Activated naive CD4-positive, alpha-beta T cell treated with anti-CD3 and anti-CD28 coated beads for 36 hours (primary cell): ENCODE data around the gene ARHGEF28. TPM values are rescaled to one million over a fixed set of nuclear protein-coding genes. Genes with fewer than 3 reads are reported as not detected.

Experiments used
- CTCF ChIA-PET: fragments of 350-600 bp; sonication (Branson Sonifier 250); formaldehyde crosslinking; loops from one replicate; lab custom pipeline; 2021; ENCODE audit warnings: antibody characterized with exemption; lab: Charles Lee
- DNase-seq: peaks from one replicate; pipeline ENCODE4 v3.0.0-alpha.2; 2020
- H3K27ac Mint-ChIP-seq: one replicate; pipeline ENCODE4 v1.8.0; 2021; ENCODE audit warnings: mild to moderate bottlenecking, mixed read lengths
- H3K27me3 Mint-ChIP-seq: one replicate; pipeline ENCODE4 v1.8.0; 2021; ENCODE audit warnings: low read depth, mixed read lengths
- H3K36me3 Mint-ChIP-seq: one replicate; pipeline ENCODE4 v1.8.0; 2021; ENCODE audit warnings: low read depth, mixed read lengths
- H3K4me1 Mint-ChIP-seq: one replicate; pipeline ENCODE4 v1.8.0; 2021; ENCODE audit warnings: low read depth, mixed read lengths
- H3K4me3 Mint-ChIP-seq: one replicate; pipeline ENCODE4 v1.8.0; 2021; ENCODE audit warnings: mild to moderate bottlenecking, moderate library complexity, mixed read lengths
- H3K9me3 Mint-ChIP-seq: one replicate; pipeline ENCODE4 v1.8.0; 2021; ENCODE audit warnings: mixed read lengths
- intact Hi-C: fragments of 100-400 bp; cut with micrococcal nuclease; formaldehyde crosslinking; loops from one replicate; pipeline ENCODE4 v1.15.1; 2023
- total RNA-seq, 2 experiments: library from RNA; stranded (reverse); gene quantifications; one replicate each; pipeline ENCODE4 v1.2.3, GENCODE V29; 2021

The ARHGEF28 gene
- total RNA-seq, 2 experiments from 2014 or later, result not detected

DNA sequence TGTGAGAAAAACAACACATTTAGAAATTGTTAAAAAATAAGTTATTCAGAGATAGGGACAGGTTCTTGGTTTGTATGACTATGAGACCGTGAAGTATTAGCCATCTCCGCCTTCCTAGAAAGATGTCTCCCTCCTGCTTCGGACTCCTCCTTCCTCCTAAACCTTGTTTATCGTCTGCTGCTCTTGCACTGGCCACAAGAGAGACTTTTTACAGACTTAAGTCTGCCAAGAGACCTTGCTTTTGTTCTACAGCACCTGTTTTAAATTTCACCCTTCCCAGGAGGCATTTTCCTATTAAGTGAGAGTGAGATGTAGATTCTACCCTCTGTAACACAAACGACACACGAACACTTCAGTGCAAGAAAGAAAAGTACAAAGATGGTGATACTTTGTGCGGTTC is 274.6 kb downstream of the ARHGEF28 start:
- CTCF ChIA-PET, result interaction anchor here (1.7 kb wide), 1 partner anchor 741 kb away, joined by 4 read pairs; no protein-coding TSS in a partner anchor
- H3K4me3 Mint-ChIP-seq, result no peak overlapping the region
- no peak for DNase-seq
- H3K4me1 Mint-ChIP-seq, result peaks cover 3% of the 10 kb centered on the region
- H3K36me3 Mint-ChIP-seq, result no peaks in the 10 kb centered on the region
- H3K9me3 Mint-ChIP-seq, result no peaks in the 10 kb centered on the region
- H3K27ac Mint-ChIP-seq, result no peak overlapping the region
- H3K27me3 Mint-ChIP-seq, result peaks cover 26% of the 10 kb centered on the region
- intact Hi-C loops, result loop anchor here (5.0 kb wide), 2 partner anchors 1017 to 1367 kb away; no protein-coding TSS in a partner anchor

DNA sequence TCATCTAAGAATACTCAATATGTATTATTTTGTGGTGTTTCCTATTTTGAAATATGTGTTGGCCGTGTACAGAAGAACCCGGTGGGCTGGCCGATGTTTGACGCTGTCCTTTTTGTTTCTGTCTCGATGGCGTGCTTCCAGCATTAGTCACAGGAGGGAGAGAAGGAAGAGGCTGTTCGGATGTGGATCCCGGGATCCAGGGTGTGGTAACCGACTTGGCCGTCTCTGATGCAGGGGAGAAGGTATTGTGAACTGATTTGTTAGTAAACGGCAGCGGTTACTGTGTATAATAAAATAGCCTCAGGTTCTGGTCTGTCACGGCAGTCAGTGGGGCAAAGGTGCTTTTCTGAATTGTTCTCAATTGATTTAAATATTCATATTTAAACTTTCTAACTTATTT is 275.0 kb downstream of the ARHGEF28 start:
- no peaks in the 10 kb centered on the region for H3K36me3 Mint-ChIP-seq
- H3K9me3 Mint-ChIP-seq, result no peaks in the 10 kb centered on the region
- H3K4me1 Mint-ChIP-seq, result peaks cover 3% of the 10 kb centered on the region
- no peak for DNase-seq
- CTCF ChIA-PET, result interaction anchor here (2.4 to 3.5 kb wide), 2 partner anchors 17 to 741 kb away, joined by 6 to 20 read pairs; partner anchors contain the start of gene ENC1
- no peak overlapping the region for H3K27ac Mint-ChIP-seq
- intact Hi-C loops, result loop anchor here (5.0 kb wide), 2 partner anchors 1016 to 1366 kb away; no protein-coding TSS in a partner anchor
- H3K4me3 Mint-ChIP-seq, result no peak overlapping the region
- H3K27me3 Mint-ChIP-seq, result peaks cover 23% of the 10 kb centered on the region

DNA sequence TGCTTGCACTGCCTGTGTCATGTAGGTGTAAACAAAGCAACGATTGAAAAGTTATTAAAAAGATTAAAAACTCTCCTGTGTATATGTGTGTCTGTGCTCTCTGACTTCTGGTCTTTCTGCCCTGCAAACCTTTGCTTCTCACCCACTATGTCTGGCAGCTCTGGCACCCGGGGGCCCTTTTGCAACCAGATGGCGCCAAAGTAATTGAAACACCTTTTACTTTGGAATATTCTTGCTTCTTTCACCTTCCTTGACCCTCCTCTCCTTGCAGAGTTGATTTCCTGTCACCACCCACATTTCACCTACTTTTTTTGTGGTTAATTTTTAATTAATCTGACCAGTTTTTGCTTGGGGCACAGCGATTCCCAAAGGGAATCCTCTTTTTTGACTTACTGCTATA is 275.5 kb downstream of the ARHGEF28 start:
- H3K36me3 Mint-ChIP-seq, result no peaks in the 10 kb centered on the region
- DNase-seq, result no peak
- no peak overlapping the region for H3K27ac Mint-ChIP-seq

DNA sequence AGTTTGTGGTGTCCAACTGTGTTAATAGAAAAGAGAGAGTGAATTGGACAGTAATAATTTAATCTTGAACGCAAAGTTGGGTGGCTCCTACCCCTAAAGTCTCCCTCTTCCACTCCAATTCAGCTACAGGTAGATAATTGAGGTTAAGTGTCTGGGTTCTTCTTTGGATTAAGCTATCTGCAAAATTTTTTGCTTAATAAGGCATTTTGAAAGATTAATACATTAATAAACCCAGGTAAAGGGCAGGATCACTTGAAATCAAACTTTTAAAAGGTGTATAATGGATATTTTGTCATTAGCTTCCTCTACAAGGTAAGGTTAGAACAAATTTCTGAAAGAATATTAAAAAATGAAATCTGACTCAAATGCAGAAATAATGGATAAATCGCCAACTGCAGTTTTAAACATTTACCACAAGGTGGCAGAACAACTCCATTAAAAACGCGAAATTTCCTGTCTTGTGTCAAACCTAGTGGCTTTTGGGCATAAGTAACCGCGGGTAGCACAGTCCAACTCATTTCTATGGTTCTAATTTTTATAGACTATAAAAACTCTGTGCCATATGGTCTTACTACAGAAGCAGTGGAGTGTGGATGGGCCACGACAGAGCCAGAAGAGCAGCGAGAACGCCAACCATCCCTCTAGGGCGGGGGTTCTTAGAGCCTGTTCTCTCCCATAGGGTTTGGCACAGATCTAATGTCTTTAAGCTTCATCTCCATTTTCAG is 276.5 kb downstream of the ARHGEF28 start:
- intact Hi-C loops, result loop anchor here (1.0 to 5.0 kb wide), 5 partner anchors 312 to 1365 kb away; partner anchors contain the start of gene ENC1
- Mint-ChIP-seq H3K36me3 (no peaks in the 10 kb centered on the region), H3K27ac (no peak overlapping the region), H3K4me3 (no peak overlapping the region), H3K4me1 (peaks cover 3% of the 10 kb centered on the region), H3K27me3 (peaks cover 23% of the 10 kb centered on the region), H3K9me3 (no peaks in the 10 kb centered on the region)
- DNase-seq, result peak; percentile 9
- CTCF ChIA-PET, result interaction anchor here (0.6 to 3.5 kb wide), 18 partner anchors 9 to 1017 kb away, joined by 3 to 20 read pairs (median 4); partner anchors contain the start of gene ENC1

More for the DNA sequence above, 275.5 kb downstream of the ARHGEF28 start:
- H3K27me3 Mint-ChIP-seq, result peaks cover 22% of the 10 kb centered on the region
- no peaks in the 10 kb centered on the region for H3K9me3 Mint-ChIP-seq
- CTCF ChIA-PET, result interaction anchor here (0.7 to 3.5 kb wide), 8 partner anchors 9 to 771 kb away, joined by 3 to 20 read pairs (median 5); partner anchors contain the start of gene ENC1
- H3K4me3 Mint-ChIP-seq, result no peak overlapping the region
- peaks cover 3% of the 10 kb centered on the region for H3K4me1 Mint-ChIP-seq
- intact Hi-C loops, result loop anchor here (5.0 kb wide), 2 partner anchors 1016 to 1366 kb away; no protein-coding TSS in a partner anchor

DNA sequence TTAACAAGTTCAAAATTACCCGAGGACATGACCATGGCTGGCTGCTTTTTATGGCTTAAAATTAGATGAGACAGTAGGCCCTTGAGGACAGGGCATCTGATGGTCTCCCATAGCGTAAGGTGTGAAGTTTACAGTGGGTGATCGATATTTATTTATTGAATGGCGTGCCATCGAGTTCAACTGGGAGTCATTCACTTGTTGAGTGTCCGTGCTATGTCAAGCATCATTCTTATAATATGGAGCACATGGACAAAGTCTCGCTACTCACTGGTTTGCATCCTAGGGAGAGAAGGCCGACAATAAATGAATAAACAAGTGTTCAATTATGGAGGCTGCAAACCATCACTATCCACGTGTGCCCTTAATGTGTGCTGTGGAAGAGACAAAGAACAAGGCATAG is 277.2 kb downstream of the ARHGEF28 start:
- no peak for DNase-seq
- no peaks in the 10 kb centered on the region for H3K36me3 Mint-ChIP-seq
- intact Hi-C loops, result loop anchor here (2.0 to 5.0 kb wide), 4 partner anchors 312 to 1364 kb away; partner anchors contain the start of gene ENC1
- H3K27me3 Mint-ChIP-seq, result peaks cover 23% of the 10 kb centered on the region
- peaks cover 3% of the 10 kb centered on the region for H3K4me1 Mint-ChIP-seq
- H3K4me3 Mint-ChIP-seq, result no peak overlapping the region
- CTCF ChIA-PET, result interaction anchor here (0.6 to 3.5 kb wide), 9 partner anchors 8 to 1016 kb away, joined by 3 to 20 read pairs (median 5); partner anchors contain the start of gene ENC1
- H3K9me3 Mint-ChIP-seq, result no peaks in the 10 kb centered on the region
- H3K27ac Mint-ChIP-seq, result no peak overlapping the region

DNA sequence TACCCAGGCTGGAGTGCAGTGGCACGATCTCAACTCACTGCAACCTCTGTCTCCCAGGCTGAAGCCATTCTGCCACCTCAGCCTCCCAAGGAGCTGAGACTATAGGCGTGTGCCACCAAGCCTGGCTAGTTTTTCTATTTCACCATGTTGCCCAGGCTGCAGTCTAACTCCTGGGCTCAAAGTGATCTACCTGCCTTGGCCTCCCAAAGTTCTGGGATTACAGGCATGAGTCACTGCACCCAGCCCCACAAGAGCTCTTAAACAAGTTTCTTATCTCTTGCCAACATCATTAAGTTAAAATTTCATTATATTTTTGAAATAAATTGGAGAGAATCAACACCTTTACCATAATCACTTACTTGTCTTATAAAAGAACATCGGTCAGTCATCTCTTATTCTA is 280.3 kb downstream of the ARHGEF28 start:
- CTCF ChIA-PET, result interaction anchor here (1.2 kb wide), 1 partner anchor 738 kb away, joined by 4 read pairs; no protein-coding TSS in a partner anchor
- no peaks in the 10 kb centered on the region for H3K4me1 Mint-ChIP-seq
- peaks cover 12% of the 10 kb centered on the region for H3K27me3 Mint-ChIP-seq
- H3K36me3 Mint-ChIP-seq, result no peaks in the 10 kb centered on the region
- H3K27ac Mint-ChIP-seq, result no peak overlapping the region
- no peak for DNase-seq
- H3K4me3 Mint-ChIP-seq, result no peak overlapping the region
- H3K9me3 Mint-ChIP-seq, result no peaks in the 10 kb centered on the region
- intact Hi-C loops, result no loop called here

DNA sequence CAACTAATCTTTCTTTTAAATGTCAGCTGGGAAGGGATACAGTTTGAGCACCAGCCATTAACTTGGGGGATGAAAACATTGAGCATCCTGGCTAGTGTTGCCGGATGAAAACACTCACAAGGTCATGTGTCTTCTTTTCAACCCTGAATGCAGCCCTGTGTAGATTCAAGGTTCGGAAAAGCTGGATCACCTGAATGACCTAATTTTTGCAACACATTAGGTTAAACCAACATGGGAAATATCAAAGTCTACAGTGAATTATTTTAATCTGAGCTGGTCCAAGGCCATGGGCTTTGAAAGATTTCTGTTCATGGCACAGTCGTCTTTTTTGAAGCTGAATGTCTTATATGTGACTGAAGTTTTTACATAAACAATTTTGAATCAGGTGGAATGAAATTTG is 281.2 kb downstream of the ARHGEF28 start:
- intact Hi-C loops, result no loop called here
- Mint-ChIP-seq H3K27me3 (peaks cover 13% of the 10 kb centered on the region), H3K4me1 (no peaks in the 10 kb centered on the region), H3K4me3 (no peak overlapping the region), H3K9me3 (no peaks in the 10 kb centered on the region), H3K27ac (no peak overlapping the region), H3K36me3 (no peaks in the 10 kb centered on the region)
- no peak for DNase-seq
- CTCF ChIA-PET, result interaction anchor here (0.5 kb wide), 1 partner anchor 1023 kb away, joined by 5 read pairs; no protein-coding TSS in a partner anchor

DNA sequence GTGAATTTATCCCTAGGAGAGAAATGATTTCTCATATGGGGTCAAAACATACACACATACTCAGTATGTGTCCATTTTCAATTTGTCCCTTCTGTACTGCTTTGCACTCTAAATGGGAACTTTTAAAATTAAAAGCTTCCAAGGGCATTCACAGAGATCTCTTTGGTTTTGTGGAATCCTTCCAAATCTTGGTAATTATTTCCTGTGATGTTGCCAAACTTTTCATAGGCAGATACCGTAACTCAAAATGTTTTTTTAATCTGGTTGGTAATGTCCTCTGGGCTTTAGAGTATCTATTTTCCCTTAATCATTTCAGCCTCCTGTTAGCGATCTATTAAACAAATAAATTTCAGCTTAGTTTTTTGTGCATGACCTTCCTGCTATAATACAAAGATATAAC is 282.4 kb downstream of the ARHGEF28 start:
- no peak for DNase-seq
- intact Hi-C loops, result no loop called here
- Mint-ChIP-seq H3K9me3 (no peaks in the 10 kb centered on the region), H3K36me3 (no peaks in the 10 kb centered on the region), H3K4me1 (no peaks in the 10 kb centered on the region), H3K27ac (no peak overlapping the region), H3K4me3 (no peak overlapping the region), H3K27me3 (peaks cover 12% of the 10 kb centered on the region)
- CTCF ChIA-PET, result no interaction called here

DNA sequence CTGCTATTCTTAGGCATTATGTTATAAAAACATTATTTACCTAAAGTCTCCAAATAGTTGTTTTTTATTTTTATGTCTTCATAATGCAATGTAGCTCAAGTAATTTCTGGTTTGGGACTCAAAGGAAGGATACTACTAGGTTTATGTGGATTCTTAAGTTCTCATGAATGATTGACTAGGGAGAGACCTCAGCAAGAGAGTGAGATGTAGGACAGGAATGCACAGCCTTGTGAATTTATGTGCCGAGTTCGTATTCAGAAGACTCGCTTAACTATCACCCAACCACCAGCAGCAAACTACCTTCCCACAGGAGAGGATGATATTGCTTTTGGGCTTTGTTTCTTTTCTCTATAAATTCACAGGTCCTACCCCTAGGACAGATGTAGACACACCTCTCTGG is 282.9 kb downstream of the ARHGEF28 start:
- H3K4me3 Mint-ChIP-seq, result no peak overlapping the region
- H3K27ac Mint-ChIP-seq, result no peak overlapping the region
- H3K4me1 Mint-ChIP-seq, result no peaks in the 10 kb centered on the region
- CTCF ChIA-PET, result no interaction called here
- no peaks in the 10 kb centered on the region for H3K9me3 Mint-ChIP-seq
- peaks cover 12% of the 10 kb centered on the region for H3K27me3 Mint-ChIP-seq
- intact Hi-C loops, result no loop called here
- no peaks in the 10 kb centered on the region for H3K36me3 Mint-ChIP-seq
- no peak for DNase-seq

DNA sequence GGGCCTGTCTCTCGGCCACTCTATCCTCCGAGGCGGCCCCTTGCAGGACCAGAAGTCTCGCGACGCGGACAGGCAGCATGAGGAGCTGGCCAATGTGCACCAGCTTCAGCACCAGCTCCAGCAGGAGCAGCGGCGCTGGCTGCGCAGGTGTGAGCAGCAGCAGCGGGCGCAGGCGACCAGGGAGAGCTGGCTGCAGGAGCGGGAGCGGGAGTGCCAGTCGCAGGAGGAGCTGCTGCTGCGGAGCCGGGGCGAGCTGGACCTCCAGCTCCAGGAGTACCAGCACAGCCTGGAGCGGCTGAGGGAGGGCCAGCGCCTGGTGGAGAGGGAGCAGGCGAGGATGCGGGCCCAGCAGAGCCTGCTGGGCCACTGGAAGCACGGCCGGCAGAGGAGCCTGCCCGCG is 283.5 kb downstream of the ARHGEF28 start:
- Mint-ChIP-seq H3K27ac (no peak overlapping the region), H3K4me3 (no peak overlapping the region), H3K36me3 (no peaks in the 10 kb centered on the region), H3K9me3 (no peaks in the 10 kb centered on the region), H3K27me3 (peaks cover 12% of the 10 kb centered on the region), H3K4me1 (no peaks in the 10 kb centered on the region)
- CTCF ChIA-PET, result no interaction called here
- intact Hi-C loops, result no loop called here
- no peak for DNase-seq

DNA sequence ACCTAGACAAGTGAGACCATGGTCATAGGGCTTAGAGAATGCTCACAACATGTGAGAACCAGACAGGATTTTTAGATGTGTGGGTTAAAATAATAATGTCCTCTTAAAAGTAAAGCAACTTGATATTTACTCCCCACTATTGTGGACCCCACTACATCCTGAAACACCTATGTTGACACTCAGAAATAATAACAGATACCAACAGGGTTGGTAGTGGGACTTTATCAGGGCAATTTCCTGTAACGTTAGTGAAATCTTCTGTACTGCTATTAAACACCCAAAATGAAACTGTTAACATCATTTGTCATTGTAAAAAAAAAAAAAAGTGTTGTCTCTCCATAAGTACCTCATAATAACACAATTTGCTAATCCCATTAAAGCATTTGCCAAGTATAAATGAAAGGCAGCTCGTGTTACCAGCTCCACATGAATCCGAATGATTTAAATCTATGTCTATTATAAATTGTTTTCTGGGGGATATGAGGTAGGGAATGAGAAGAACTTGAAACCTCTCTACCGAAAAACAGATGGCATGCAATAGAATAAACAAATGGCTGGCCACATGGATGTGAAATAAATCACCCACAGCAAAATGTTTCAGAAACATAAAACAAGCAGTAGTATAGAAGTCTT is 285.9 kb downstream of the ARHGEF28 start:
- no peak overlapping the region for H3K27ac Mint-ChIP-seq
- no peak overlapping the region for H3K4me3 Mint-ChIP-seq
- CTCF ChIA-PET, result interaction anchor here (0.6 to 1.0 kb wide), 2 partner anchors 9 to 881 kb away, joined by 5 read pairs; no protein-coding TSS in a partner anchor
- no peak for DNase-seq
- H3K27me3 Mint-ChIP-seq, result peaks cover 8% of the 10 kb centered on the region
- no peaks in the 10 kb centered on the region for H3K9me3 Mint-ChIP-seq
- intact Hi-C loops, result no loop called here
- H3K36me3 Mint-ChIP-seq, result no peaks in the 10 kb centered on the region
- H3K4me1 Mint-ChIP-seq, result no peaks in the 10 kb centered on the region

DNA sequence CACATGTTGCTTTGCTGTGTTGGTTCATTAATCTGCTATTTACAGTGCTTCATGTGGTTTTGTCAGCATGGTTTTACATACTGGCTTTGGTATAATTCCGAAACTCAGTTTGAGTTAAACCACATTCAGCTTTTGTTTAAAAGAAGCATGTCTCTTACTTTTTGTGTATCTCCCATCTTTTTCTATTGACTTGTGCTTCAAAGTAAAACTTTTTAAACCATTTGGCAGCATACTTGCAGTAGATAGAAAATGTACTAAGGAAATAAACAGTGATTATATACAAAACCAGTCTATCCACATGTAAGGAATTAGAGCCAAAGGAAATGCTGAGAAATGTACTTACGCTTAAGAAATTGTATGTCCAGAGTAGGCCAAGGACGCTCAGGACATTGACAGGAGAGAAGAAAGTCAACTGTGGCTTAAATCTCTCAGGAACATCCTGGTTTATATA is 286.9 kb downstream of the ARHGEF28 start:
- intact Hi-C loops, result no loop called here
- Mint-ChIP-seq H3K4me1 (no peaks in the 10 kb centered on the region), H3K4me3 (no peak overlapping the region), H3K9me3 (no peaks in the 10 kb centered on the region), H3K36me3 (no peaks in the 10 kb centered on the region), H3K27me3 (peaks cover 3% of the 10 kb centered on the region), H3K27ac (no peak overlapping the region)
- no peak for DNase-seq
- CTCF ChIA-PET, result no interaction called here
